Activated CD8-positive, alpha-beta memory T cell treated with anti-CD3 and anti-CD28 coated beads, Interleukin-2, amount 50 U/mL, for 24 hours (primary cell): ENCODE data around the gene FAM90A1.
A peak's percentile ranks its signal among the peaks of the same experiment; 100 is the strongest.
"Not testable (repeated sequence)": the region's sequence is repeated elsewhere in the genome, so short reads cannot be mapped to it uniquely, and the experiment has no call there.

Experiments used
- DNase-seq: peaks from one replicate; pipeline ENCODE4 v3.0.0-alpha.2; 2020; ENCODE audit errors: extremely low read depth

The FAM90A1 gene

GRCh38 chr12:8233935-8234495 is 6.6 kb upstream of the FAM90A1 start:
- DNase-seq, result not testable (repeated sequence)

GRCh38 chr12:8233300-8233855 is 6.0 kb upstream of the FAM90A1 start:
- DNase-seq, result not testable (repeated sequence)

GRCh38 chr12:8231666-8232608 is 4.5 kb upstream of the FAM90A1 start:
- peak; percentile 25 for DNase-seq

- DNase-seq, result not testable (repeated sequence)
These were observed 3.6 kb upstream of the FAM90A1 start for GRCh38 chr12:8231049-8231448.

GRCh38 chr12:8229486-8229885 is 2.1 kb upstream of the FAM90A1 start:
- DNase-seq, result not testable (repeated sequence)

GRCh38 chr12:8228607-8229006 is 1.2 kb upstream of the FAM90A1 start:
- not testable (repeated sequence) for DNase-seq

GRCh38 chr12:8227732-8228077 is 287 bp upstream of the FAM90A1 start:
- not testable (repeated sequence) for DNase-seq

GRCh38 chr12:8226355-8226754 is 1.1 kb downstream of the FAM90A1 start:
- no peak for DNase-seq

- DNase-seq, result not testable (repeated sequence)
These were observed 2.6 kb downstream of the FAM90A1 start for GRCh38 chr12:8224782-8225181.

- not testable (repeated sequence) for DNase-seq
These were observed 3.8 kb downstream of the FAM90A1 start for GRCh38 chr12:8223646-8224045.

GRCh38 chr12:8222303-8222702 is 5.1 kb downstream of the FAM90A1 start:
- DNase-seq, result not testable (repeated sequence)

- not testable (repeated sequence) for DNase-seq
These were observed 5.6 kb downstream of the FAM90A1 start for GRCh38 chr12:8221844-8222243.

- not testable (repeated sequence) for DNase-seq
These were observed 6.0 kb downstream of the FAM90A1 start for GRCh38 chr12:8221375-8221774.

GRCh38 chr12:8218711-8219382 is 8.6 kb downstream of the FAM90A1 start:
- not testable (repeated sequence) for DNase-seq

GRCh38 chr12:8197685-8198308 is 29.6 kb downstream of the FAM90A1 start:
- not testable (repeated sequence) for DNase-seq

GRCh38 chr12:8188088-8188487 is 39.3 kb downstream of the FAM90A1 start:
- DNase-seq, result not testable (repeated sequence)

- DNase-seq, result not testable (repeated sequence)
These were observed 43.2 kb downstream of the FAM90A1 start for GRCh38 chr12:8184206-8184605.

GRCh38 chr12:8183346-8183745 is 44.1 kb downstream of the FAM90A1 start:
- DNase-seq, result not testable (repeated sequence)

GRCh38 chr12:8182923-8183322 is 44.5 kb downstream of the FAM90A1 start:
- DNase-seq, result not testable (repeated sequence)

GRCh38 chr12:8181271-8181670 is 46.1 kb downstream of the FAM90A1 start:
- not testable (repeated sequence) for DNase-seq

- DNase-seq, result peak; percentile 15
These were observed 47.3 kb downstream of the FAM90A1 start for GRCh38 chr12:8179989-8180585.
